HG03066 (cell line): ENCODE measurements around the gene FARS2.

Experiments
- ATAC-seq: cut with Tn5 transposase; IDR thresholded peaks from one replicate; pipeline ENCODE4 v1.9.1; 2021; ENCODE audit warnings: low read depth; ENCODE audit not compliant: unreplicated experiment

Gene FARS2

DNA sequence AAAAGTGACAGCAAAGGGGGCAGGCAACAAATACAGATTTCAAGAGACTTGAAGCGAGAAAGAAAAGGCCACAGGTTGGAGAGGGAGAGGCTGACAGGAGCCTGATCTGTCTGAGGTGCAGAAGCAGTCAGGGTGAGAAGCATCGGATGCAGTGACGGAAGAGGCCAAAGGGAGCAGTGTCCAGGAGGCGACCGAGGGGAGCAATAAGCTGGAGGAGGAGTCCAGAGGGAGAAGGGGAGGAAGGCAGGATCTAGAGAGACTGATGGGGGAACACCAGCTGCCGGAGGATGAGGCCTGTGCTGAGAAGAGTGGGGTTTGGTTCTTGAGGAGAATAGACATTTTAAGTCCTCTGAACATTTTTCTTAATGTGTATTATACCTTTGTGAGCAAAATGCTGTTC, 23.8 kb downstream of the FARS2 start:
- no peak for ATAC-seq

DNA sequence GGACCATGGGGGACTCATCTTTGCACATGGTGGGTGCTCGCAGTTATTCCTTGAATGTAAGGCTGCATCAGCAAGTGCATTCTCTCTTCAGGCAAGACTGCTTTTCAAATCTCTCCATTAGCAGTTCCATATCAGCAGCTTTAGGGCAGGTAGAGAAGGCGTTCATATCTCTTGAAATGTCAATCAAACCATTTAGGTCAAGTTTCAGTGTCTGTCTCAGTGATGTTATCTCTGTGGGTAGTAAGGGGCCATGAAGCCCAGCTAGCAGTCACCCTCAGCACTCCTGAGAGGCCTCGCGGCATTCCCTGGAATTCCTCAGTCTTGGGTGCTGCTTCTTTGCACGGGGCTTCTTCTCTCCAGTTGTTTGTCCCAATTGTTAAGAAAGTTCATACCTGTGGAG, 24.2 kb downstream of the FARS2 start:
- ATAC-seq, result no peak

DNA sequence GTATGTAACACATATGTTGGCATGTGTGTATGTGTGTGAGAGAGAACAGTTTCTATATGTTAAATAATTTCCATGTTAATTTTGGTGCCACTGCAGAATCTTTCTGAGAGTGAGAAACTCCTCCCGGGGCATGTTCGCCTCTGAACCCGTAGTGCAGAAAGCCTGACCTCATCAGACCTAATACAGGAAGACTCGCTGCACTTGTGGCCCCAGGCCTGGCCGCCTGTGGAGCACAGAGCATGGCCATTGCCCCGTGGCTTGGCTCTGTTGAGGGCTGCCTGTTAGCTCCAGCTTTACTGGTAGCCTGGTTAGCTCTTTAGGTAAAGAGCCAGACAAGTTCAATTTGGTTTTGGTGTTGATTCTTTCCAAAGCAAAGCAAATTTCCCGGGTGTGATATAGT, 25.5 kb downstream of the FARS2 start:
- no peak for ATAC-seq

DNA sequence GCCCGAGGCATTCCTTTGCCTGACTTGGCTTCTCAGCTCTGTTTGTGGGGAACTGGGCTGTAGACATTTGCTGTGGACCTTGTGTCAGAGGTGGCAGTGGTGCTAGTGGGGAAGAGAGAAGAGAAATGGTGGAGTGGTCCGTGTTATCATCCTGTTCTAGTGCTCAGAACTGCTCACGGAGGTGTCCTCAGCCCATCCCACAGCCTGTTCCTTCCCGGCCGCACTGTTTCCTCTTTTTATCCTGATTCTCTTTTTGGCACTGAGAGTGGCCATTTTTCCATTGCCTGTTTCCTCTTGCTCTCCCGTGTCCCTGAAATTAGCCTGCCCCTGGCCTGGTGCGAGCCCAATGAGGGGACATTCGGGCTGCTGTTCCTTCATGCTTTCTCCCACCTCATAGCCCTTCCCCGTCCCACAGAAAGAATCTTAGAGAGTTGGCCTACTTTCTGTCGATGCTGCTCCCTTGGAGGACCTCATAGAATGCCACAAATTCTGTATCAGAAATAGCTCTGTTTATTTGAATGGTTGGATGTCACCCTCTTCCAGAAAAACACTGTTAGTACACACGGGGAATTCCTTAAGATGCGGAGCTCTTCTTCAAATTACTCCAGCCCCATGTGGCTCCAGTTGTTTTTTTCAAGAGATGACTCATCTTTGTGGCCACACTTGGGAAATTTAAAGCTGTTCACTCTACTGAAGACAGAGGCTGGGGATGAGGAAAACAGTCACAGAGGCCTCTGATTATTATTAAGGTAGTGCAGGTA, 26.1 kb downstream of the FARS2 start:
- ATAC-seq, result no peak

DNA sequence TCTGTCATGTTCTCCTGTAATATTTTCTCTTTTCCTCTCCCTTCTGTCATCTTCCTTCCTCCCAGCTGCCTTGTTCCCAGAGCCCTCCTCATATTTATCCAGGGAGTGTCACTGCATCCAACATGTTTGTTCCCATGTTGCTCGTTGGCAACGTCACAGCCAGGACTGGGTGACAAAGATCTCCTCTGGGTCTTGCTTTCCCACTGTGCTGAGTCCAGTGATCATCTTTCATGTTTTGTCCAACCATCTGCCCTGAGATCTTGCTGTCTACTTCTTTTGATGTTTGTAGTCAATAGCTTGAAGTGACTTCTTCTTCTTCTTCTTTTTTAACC, 26.6 kb downstream of the FARS2 start:
- ATAC-seq, result no peak

DNA sequence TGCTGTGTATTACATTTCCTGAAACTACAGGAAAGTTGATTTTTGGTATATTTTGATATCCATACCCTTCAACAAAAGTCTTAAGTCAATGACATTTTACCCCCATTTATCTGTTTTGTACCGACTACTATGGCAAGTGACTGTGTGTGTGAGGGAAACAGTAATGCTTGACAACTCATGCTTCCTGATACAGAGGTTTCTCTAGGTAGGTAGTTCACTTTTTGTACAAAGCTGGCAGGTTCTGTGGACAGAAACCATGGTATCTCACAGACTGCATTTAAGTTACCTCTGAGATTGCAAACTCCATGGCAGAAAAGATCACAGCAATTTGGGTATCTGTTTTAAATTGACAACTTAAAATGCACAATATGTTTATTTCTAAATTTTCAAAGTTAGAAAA, 28.8 kb downstream of the FARS2 start:
- no peak for ATAC-seq

DNA sequence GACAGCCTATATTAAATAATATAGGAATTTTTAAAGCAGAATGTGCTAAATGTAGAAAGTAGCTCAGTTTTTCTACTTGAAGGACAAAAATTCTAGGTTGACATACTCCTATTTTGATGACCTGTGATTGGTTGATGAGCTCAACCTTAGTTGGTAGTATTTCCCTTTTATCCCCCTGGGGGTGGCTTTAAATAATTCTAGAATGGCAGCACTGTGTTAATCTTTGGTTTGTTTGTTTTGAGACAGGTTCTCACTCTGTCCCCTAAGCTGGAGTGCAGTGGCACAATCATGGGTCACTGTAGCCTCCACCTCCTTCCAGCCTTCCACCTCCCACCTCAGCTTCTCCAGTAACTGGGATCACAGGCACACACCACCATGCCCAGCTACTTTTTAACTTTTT, 29.2 kb downstream of the FARS2 start:
- no peak for ATAC-seq

DNA sequence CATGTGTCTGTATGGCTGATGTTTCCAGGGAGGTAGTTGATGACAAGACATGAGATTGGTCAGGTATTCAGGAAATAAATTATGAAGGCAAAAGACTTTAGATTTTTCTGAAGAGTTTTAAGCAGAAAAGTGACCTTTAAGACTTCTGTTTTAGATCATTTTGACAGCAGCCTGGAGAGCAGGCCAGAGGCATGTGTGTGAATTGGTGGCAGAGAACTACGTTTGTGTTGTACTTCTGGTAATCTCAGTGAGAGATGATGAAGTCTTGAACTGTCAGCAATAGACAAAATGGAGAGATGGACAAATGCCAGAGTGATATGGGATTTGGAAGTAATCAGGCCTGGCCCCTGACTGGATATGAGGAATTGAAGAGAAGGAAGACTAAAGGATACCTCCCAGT, 30.8 kb downstream of the FARS2 start:
- ATAC-seq, result no peak

DNA sequence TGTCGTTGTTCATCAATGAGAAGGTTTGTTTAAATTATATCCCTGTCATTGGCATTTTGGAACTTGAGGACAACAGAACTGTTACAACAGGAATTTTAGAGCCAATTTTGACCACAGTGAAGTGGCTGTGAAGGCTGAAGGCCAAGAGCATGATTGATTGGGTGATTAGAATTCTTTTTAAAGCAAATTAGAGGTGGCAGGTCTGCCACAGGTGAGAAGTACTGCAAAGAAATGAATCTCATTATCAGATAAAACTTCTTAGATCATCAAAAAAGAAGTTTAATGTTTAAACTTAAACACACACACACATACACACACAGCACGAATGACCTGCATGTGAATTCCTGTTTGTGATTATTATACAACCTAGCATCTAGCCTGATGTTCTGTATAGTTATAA, 32.4 kb downstream of the FARS2 start:
- no peak for ATAC-seq

DNA sequence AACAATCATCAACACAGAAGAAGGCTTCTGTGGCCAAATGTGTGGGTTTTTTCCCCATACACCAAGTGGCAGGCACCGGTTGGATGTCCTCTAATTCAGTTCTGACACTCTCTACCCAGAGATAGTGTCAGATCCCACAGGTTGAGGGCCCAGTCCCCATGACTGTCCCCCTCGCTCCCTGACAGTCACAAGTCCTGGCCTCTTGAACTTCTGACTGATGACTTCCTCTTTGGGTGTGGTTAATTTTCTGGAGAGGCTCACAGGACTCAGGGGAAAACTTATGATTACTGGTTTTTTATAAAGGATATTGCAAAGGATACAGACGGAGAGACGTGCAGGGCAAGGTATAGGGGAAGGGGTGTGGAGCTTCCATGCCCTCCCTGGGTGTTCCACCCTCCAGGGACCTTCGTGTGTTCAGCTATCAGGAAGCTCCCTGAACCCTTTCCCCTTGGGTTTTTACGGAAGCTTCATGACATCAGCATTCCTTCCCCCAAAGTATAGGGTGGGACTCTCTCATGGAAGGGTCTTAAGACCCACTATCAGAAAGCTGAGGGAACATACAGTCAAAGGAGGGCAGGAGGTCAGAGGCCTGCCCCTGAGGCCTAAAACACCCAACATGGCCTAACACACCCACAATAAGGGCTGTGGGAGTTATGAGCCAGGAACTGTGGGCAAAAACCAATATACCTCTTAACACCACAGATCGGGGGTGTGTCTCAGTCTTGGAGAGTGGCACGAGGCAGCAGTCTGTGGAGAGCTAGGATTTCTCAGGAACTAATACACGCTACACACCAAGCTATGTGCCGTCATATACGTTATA, 33.3 kb downstream of the FARS2 start:
- no peak for ATAC-seq

DNA sequence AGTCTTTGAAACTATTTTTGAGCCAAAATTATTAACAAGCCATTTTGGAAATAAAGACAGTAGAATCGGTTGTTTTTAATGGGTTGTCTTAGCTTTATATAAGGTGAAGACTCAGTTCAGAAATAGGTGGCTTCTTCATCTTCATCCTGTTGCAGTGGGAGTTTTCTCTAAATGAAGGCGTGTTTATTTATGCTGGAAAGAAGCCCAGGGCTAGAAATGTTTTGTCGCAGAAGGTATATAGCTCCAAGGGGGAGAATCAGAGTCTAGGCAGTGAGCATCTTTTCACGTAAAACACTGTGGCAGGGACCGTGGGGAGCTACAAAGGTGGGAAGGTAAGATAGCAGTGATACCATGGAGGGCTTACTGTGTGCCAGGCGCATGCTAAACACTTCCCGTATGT, 34.3 kb downstream of the FARS2 start:
- ATAC-seq, result no peak

DNA sequence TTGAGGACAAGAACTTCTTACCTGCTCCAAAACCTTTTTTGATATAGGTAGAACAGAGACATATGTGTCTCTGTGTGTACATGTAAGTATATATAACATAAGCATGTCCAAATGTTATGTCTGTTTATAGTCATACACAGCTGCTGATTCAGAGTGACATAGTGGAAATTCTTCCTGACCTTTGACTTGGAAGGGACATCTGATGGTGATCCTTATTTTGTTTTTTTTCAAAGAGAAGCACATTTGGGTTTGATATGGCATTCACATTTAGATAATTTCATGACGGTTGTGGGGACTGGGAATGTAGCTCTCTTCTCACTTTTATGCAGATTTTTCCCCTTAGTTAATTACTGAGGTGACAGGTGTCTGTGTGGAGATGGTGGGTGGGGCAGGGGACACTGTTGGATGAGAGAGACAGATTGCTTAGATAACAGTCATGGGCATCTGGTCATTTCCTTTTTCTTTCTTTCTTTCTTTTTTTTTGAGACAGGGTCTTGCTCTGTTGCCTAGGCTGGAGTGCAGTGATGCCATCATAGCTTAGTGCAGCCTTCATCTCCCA, 39.0 kb downstream of the FARS2 start:
- no peak for ATAC-seq

DNA sequence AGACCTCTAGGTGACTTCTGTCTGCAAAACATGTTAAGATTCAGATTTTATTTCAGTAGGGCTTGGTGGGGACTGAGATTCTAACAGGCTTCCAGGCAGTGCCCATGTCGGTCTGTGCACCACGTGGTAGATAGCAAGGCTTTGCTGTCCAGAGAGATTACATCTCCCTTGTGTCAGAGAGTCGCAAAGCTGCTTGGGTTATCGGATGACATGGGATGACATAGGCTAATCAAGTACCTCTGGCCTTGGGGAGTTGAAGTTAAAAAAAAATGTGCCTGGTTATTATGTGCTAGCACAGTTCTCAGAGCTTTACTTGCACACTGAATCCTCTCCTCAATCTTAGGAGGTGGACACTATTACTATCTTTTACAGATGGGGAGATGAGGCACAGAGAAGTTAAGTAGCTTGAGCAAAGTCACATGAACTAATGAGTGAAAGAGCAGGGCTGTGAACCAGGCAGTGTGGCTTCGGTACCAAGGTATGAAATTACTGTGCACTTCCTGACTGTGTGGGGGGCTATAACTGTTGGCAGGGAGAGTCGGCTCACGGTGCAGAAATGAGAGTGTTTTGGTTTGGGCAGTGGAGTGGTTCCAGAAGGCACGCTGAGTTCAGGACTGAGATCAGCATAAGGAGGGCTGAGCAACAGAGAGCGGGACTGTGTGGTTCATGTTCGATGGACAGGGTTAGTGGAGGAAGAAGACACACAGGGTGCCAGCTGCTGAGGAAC, 41.1 kb downstream of the FARS2 start:
- peak; percentile 73 for ATAC-seq

DNA sequence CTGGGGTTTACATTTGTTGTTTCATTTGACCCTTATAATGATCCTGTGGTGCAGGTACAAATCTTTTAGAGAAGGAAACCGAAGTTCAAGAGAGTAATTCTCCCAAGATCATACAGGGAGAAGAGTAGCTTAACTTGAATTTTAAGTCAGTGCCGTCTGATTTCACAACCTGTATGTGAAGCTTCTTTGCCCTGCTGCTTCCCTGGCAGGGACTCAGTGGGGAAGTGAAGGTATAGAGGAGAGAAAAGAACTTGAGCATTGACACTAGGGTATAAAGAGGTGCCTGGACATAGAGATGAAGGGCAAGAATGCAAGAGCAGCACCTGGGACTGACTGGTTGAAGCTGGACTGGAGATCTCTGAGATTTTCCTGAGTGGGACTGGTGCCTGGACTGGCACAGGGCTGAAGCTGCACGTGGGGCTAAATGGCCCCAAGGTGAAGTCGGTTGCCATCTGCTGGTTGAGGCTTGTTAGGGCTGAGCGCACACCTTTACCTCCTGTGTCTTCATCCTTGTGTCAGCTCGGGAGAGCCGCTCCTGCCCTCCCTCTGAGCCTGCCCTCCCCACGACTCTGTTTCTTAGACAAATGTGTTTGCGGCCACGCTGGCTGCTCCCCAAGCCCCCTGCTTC, 41.8 kb downstream of the FARS2 start:
- ATAC-seq, result peak; percentile 69

DNA sequence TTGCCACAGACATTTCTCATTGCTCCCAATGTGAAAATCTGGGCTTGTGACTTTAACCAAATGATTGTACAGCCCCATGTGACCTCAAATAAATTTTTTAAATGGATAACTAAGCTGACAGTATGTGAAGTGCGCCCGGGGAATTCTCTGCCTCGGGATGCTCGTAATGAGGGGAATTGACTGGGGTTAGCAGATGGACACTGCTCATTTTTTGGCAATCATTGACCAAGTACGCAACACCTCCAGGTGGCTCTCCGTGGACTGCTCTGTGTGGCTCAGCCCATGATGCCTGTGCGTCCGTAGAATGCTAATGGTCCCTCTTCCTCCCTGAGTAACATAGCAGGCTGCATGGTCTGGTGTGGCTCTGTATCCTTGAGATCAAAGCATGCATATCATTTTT, 42.4 kb downstream of the FARS2 start:
- ATAC-seq, result no peak

DNA sequence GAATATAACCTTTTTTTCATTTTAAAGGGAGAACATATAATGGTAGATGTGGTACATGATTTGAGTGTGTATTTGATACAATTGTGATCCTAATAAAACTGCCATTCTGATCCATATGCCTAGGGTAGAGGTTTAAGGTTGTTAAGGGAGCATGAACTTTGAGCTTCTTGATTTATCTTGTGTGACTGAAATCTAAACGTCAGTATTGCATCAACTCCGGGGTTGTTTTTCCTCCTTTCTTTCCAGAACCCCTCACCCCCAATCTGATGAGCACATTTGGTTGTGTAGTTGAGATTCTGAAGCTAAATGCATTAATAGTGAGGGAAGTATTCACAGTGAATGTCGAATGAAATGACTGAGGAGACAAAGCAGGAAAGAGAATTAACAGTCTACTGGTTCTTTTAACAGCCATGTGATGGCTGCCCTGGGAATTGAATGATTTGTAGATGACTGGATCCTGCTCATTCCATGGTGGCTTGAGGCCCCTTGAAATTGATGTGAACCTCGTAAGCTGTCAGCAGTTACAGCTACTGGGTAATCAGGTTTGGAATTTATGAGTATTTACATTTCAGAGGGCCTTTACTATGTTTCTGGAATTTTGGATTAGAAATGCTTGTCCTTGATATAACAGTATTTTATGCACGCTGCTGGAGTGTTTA, 44.8 kb downstream of the FARS2 start:
- ATAC-seq, result no peak

DNA sequence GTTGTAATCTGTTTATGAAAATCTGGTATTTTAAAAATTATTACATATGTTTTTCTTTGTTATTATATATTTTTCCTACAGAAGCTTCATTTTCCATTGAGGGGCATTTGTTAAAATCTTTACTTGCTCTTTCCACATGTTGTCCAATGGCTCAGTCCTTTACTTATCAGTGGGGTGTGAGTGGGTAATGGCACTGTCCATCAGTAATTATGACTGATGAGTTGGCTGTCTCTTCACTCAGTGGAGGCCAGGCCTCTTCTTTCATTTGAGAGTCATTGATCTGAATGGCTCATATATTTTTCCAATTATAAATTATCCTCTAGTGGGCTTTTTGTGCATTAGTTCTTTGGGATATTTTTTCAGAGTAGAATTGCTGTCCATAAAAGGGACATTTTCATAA, 45.7 kb downstream of the FARS2 start:
- ATAC-seq, result no peak

DNA sequence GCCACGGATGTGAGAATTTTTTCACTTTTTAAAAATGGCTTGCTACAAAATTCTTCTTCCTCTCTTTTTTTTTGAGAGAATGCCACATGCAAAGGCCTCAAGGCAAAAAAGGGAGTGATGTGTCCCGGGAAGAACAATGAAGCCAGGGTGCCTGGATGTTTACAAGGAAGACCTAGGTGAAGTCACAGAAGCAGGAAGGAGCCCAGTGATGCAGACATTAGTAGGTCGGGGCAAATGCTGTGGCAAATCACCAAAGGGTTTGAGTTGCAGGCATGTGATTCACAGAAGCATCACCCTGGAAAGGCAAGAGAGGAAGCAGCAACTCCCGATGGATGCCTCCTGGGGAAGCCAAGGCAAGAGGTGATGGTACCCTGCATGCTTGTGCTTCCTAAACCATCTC, 46.8 kb downstream of the FARS2 start:
- ATAC-seq, result no peak

DNA sequence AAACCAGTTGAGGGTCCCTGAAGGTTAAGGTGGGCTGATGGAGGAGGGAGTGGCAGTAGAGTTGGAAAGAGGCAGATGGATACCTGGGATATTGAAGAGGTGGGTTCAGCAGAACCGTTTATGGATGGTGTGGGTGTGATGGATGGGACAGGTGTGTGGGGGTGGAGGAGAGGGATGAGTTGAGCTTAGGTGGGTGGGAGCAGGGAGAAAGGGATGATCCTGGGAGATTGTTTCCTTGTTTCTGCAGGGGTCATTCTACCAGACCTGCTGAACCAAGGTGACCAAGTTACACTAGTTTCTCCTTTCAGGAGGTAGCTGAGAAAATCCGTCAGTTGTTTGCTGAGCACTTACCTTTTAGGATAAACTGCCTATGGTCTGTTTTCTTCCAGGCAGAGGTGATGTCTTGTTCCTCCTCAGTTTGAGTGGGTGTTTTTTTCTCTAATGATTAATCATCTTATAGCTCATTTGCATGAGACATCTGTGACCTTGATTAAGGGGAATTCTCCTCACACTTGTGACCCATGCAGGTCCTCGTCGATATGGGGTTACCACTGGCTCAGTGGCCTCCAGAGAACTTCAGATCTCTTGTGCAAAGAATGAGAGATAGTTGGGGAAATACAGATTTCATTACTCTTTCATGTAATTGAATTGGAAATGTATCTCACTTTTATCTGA, 53.0 kb downstream of the FARS2 start:
- ATAC-seq, result no peak

DNA sequence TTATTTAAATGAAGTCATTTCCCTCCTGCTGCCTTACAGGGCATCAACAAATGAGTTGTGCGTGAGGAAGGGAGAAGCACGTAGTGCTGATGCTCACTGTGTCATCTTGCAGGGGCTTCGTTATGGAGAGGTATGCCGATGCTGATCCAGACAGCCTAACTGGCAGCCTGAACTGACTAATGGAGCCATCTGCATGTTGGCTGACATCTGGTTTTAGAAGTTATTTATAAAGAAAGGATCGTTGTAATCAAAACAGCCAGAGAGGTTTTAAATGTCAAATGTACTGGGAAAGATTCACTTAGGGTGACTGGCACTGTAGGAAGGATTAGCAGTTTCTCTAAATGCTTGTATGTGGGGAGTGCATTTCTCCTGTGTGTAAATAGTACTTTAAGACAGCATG, 54.6 kb downstream of the FARS2 start:
- ATAC-seq, result no peak
